ENCODE results near the gene SNX5.

The SNX5 gene

DNA sequence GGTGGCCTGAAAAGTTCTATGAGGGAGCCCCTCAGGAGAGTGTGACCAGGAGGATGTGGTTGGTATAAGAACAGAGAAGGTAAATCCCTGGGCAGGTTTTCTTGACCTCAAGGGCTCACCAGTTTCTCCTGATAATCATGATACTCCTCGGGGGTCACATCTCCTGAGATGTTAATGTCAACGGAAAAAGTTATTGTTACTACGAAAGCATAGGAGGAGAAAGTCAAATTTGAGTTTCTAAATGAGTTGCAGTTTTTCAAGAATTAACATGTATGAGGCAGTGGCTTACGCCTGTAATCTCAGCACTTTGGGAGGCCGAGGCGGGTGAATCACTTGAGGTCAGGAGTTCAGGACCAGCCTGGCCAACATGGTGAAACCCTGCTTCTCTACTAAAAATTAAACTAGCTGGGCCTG is 23.6 kb upstream of the SNX5 start:
- Histone ChIP-seq H2BK12ac (ENCODE audit: low read length in 2 of 2) (no peak overlapping the region), H4K8ac (ENCODE audit: low read length) (no peak overlapping the region), H3K79me1 (replicated peaks; ENCODE audit: low read length, poor library complexity, severe bottlenecking) (peaks cover 10% of the 10 kb centered on the region), H3K27me3 (ENCODE audit: control insufficient read depth in 1 of 2, insufficient read depth in 1 of 2, low read length in 2 of 2) (peaks cover 0 to 1% of the 10 kb centered on the region in 2 experiments), H3K9me3 (ENCODE audit: control insufficient read depth, low read length) (no peaks in the 10 kb centered on the region), H2BK120ac (ENCODE audit: low read depth, low read length) (no peak overlapping the region), H3K4me2 (ENCODE audit: low read length, poor library complexity, severe bottlenecking) (no peak overlapping the region), H3K36me3 (ENCODE audit: control insufficient read depth in 1 of 2, insufficient read depth in 2 of 2, low read depth in 1 of 2, low read length in 2 of 2) (peaks cover 9 to 28% of the 10 kb centered on the region in 2 experiments), H3K9ac (ENCODE audit: low read length) (no peak overlapping the region), H3K27ac (ENCODE audit: low read length, poor library complexity, severe bottlenecking) (no peak overlapping the region), H3K4me1 (ENCODE audit: control insufficient read depth, insufficient read depth, low read depth, low read length) (peaks cover 5% of the 10 kb centered on the region), H3K23ac (ENCODE audit: low read length in 2 of 2) (no peak overlapping the region), H2AK5ac (ENCODE audit: low read length, severe bottlenecking) (no peak overlapping the region), H4K91ac (ENCODE audit: low read length) (no peak overlapping the region), H3K18ac (ENCODE audit: low read depth in 1 of 2, low read length in 2 of 2) (no peak overlapping the region), H3K14ac (ENCODE audit: low read length in 2 of 2) (no peak overlapping the region), H2BK15ac (ENCODE audit: low read depth, poor library complexity, severe bottlenecking) (no peak overlapping the region), H2BK5ac (ENCODE audit: low read depth, low read length, poor library complexity, severe bottlenecking) (no peak overlapping the region), H2AFZ (ENCODE audit: low read depth, low read length) (no peak overlapping the region), H3K4ac (ENCODE audit: low read depth in 1 of 2, low read length in 2 of 2) (no peak overlapping the region), H3K4me3 (ENCODE audit: insufficient read depth in 1 of 2, low read depth in 1 of 2, low read length in 2 of 2) (no peak overlapping the region)
- 84% methylated on average over 6 of the region's 6 CpGs for WGBS
- DNase-seq, result no peak

DNA sequence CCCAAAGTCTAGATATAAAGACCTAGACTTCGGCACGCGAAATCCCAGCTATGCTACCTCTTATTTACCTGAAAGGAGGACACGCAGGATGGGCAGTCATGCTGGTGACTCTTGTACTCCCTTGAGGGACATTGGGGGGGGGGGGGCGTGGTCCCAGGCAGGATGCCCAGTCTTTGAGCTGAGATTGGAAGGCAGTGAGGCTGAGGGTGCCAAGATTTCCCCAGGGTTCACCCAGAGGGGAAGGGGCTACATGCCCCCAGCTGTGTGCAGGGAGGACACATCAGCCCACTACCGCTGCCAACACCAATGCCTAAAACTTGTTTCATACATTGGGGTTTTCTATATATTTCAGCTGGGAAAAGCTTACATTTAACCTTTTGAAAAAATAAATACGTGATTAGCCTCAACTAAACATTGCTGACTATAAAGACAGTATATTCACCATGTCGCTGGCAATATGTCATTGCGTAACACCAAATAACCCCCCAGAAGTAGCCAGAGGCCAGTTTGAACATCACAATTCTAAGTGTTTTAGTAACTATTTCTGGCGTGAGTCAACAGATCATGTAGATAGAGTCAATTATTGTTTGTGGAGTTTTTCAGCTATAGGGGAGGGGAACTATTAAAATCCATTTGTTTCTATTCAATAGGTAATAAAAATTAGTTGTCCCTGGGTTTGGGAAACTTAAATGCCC is 21.8 kb upstream of the SNX5 start:
- Histone ChIP-seq H3K27ac (ENCODE audit: low read length, poor library complexity, severe bottlenecking) (no peak overlapping the region), H3K14ac (ENCODE audit: low read length in 2 of 2) (no peak overlapping the region), H4K8ac (ENCODE audit: low read length) (no peak overlapping the region), H4K91ac (ENCODE audit: low read length) (no peak overlapping the region), H3K36me3 (ENCODE audit: control insufficient read depth in 1 of 2, insufficient read depth in 2 of 2, low read depth in 1 of 2, low read length in 2 of 2) (peaks cover 9 to 32% of the 10 kb centered on the region in 2 experiments), H3K23ac (ENCODE audit: low read length in 2 of 2) (no peak overlapping the region), H2BK15ac (ENCODE audit: low read depth, poor library complexity, severe bottlenecking) (no peak overlapping the region), H3K27me3 (ENCODE audit: control insufficient read depth in 1 of 2, insufficient read depth in 1 of 2, low read length in 2 of 2) (no peaks in the 10 kb centered on the region), H3K79me1 (replicated peaks; ENCODE audit: low read length, poor library complexity, severe bottlenecking) (peaks cover 16% of the 10 kb centered on the region), H3K4me3 (ENCODE audit: insufficient read depth in 1 of 2, low read depth in 1 of 2, low read length in 2 of 2) (no peak overlapping the region), H2AFZ (ENCODE audit: low read depth, low read length) (no peak overlapping the region), H2BK12ac (ENCODE audit: low read length in 2 of 2) (no peak overlapping the region), H3K4me1 (ENCODE audit: control insufficient read depth, insufficient read depth, low read depth, low read length) (peaks cover 3% of the 10 kb centered on the region), H3K9ac (ENCODE audit: low read length) (no peak overlapping the region), H3K4me2 (ENCODE audit: low read length, poor library complexity, severe bottlenecking) (no peak overlapping the region), H2BK5ac (ENCODE audit: low read depth, low read length, poor library complexity, severe bottlenecking) (no peak overlapping the region), H3K4ac (ENCODE audit: low read depth in 1 of 2, low read length in 2 of 2) (no peak overlapping the region), H2AK5ac (ENCODE audit: low read length, severe bottlenecking) (no peak overlapping the region), H2BK120ac (ENCODE audit: low read depth, low read length) (no peak overlapping the region), H3K9me3 (ENCODE audit: control insufficient read depth, low read length) (no peaks in the 10 kb centered on the region), H3K18ac (ENCODE audit: low read depth in 1 of 2, low read length in 2 of 2) (peak overlapping the region in 1 of 2 experiments; percentile 52)
- 82% methylated on average over 5 of the region's 10 CpGs for WGBS
- DNase-seq, result peak; percentile 72

DNA sequence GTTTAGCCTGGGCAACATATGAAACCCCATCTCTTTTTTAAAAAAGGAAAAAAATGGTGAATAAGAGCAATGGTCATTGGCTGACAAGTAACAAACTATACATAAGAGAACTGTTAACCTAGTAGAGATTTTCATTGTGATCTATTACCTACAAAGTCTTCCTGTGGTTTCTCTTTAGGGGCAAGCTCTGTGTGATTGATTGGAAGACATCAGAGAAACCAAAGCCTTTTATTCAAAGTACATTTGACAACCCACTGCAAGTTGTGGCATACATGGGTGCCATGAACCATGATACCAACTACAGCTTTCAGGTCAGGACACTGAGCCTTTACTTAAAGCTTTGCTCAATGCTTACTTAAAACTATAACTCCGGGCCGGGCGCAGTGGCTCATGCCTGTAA is 19.4 kb upstream of the SNX5 start:
- Histone ChIP-seq H3K9ac (ENCODE audit: low read length) (no peak overlapping the region), H2BK12ac (ENCODE audit: low read length in 2 of 2) (no peak overlapping the region), H2BK5ac (ENCODE audit: low read depth, low read length, poor library complexity, severe bottlenecking) (no peak overlapping the region), H2BK120ac (ENCODE audit: low read depth, low read length) (no peak overlapping the region), H4K8ac (ENCODE audit: low read length) (no peak overlapping the region), H3K27ac (ENCODE audit: low read length, poor library complexity, severe bottlenecking) (no peak overlapping the region), H3K9me3 (ENCODE audit: control insufficient read depth, low read length) (no peaks in the 10 kb centered on the region), H2BK15ac (ENCODE audit: low read depth, poor library complexity, severe bottlenecking) (no peak overlapping the region), H3K4me1 (ENCODE audit: control insufficient read depth, insufficient read depth, low read depth, low read length) (peaks cover 3% of the 10 kb centered on the region), H3K4ac (ENCODE audit: low read depth in 1 of 2, low read length in 2 of 2) (no peak overlapping the region), H3K36me3 (ENCODE audit: control insufficient read depth in 1 of 2, insufficient read depth in 2 of 2, low read depth in 1 of 2, low read length in 2 of 2) (peaks cover 9 to 39% of the 10 kb centered on the region in 2 experiments), H3K23ac (ENCODE audit: low read length in 2 of 2) (no peak overlapping the region), H3K14ac (ENCODE audit: low read length in 2 of 2) (no peak overlapping the region), H2AK5ac (ENCODE audit: low read length, severe bottlenecking) (no peak overlapping the region), H3K18ac (ENCODE audit: low read depth in 1 of 2, low read length in 2 of 2) (no peak overlapping the region), H3K79me1 (replicated peaks; ENCODE audit: low read length, poor library complexity, severe bottlenecking) (peaks cover 18% of the 10 kb centered on the region), H3K4me2 (ENCODE audit: low read length, poor library complexity, severe bottlenecking) (no peak overlapping the region), H4K91ac (ENCODE audit: low read length) (no peak overlapping the region), H2AFZ (ENCODE audit: low read depth, low read length) (no peak overlapping the region), H3K4me3 (ENCODE audit: insufficient read depth in 1 of 2, low read depth in 1 of 2, low read length in 2 of 2) (no peak overlapping the region), H3K27me3 (ENCODE audit: control insufficient read depth in 1 of 2, insufficient read depth in 1 of 2, low read length in 2 of 2) (no peaks in the 10 kb centered on the region)
- 100% methylated on average over 3 of the region's 3 CpGs for WGBS
- DNase-seq, result no peak

- Histone ChIP-seq H3K18ac (ENCODE audit: low read depth in 1 of 2, low read length in 2 of 2) (no peak overlapping the region), H3K27me3 (ENCODE audit: control insufficient read depth in 1 of 2, insufficient read depth in 1 of 2, low read length in 2 of 2) (no peaks in the 10 kb centered on the region), H3K9me3 (ENCODE audit: control insufficient read depth, low read length) (no peaks in the 10 kb centered on the region), H3K4ac (ENCODE audit: low read depth in 1 of 2, low read length in 2 of 2) (no peak overlapping the region), H2AFZ (ENCODE audit: low read depth, low read length) (no peak overlapping the region), H4K8ac (ENCODE audit: low read length) (no peak overlapping the region), H3K4me1 (ENCODE audit: control insufficient read depth, insufficient read depth, low read depth, low read length) (no peaks in the 10 kb centered on the region), H3K27ac (ENCODE audit: low read length, poor library complexity, severe bottlenecking) (no peak overlapping the region), H3K9ac (ENCODE audit: low read length) (no peak overlapping the region), H3K4me3 (ENCODE audit: insufficient read depth in 1 of 2, low read depth in 1 of 2, low read length in 2 of 2) (no peak overlapping the region), H2AK5ac (ENCODE audit: low read length, severe bottlenecking) (no peak overlapping the region), H3K79me1 (replicated peaks; ENCODE audit: low read length, poor library complexity, severe bottlenecking) (peaks cover 18% of the 10 kb centered on the region), H2BK120ac (ENCODE audit: low read depth, low read length) (no peak overlapping the region), H2BK5ac (ENCODE audit: low read depth, low read length, poor library complexity, severe bottlenecking) (no peak overlapping the region), H3K4me2 (ENCODE audit: low read length, poor library complexity, severe bottlenecking) (no peak overlapping the region), H2BK15ac (ENCODE audit: low read depth, poor library complexity, severe bottlenecking) (no peak overlapping the region), H3K23ac (ENCODE audit: low read length in 2 of 2) (no peak overlapping the region), H3K14ac (ENCODE audit: low read length in 2 of 2) (no peak overlapping the region), H3K36me3 (ENCODE audit: control insufficient read depth in 1 of 2, insufficient read depth in 2 of 2, low read depth in 1 of 2, low read length in 2 of 2) (peaks cover 9 to 49% of the 10 kb centered on the region in 2 experiments), H4K91ac (ENCODE audit: low read length) (no peak overlapping the region), H2BK12ac (ENCODE audit: low read length in 2 of 2) (no peak overlapping the region)
- no peak for DNase-seq
- 99% methylated on average over 5 of the region's 7 CpGs for WGBS
These were observed 16.9 kb upstream of the SNX5 start for GRCh38 chr20:17985388-17986018.

Data from mesenchymal stem cell (in vitro differentiated cells and primary cell).